Loucy (cell line): ENCODE measurements around the gene TEX54.
"Not testable (repeated sequence)": the region's sequence is repeated elsewhere in the genome, so short reads cannot be mapped to it uniquely, and the experiment has no call there.

Experiments
- H2AFZ ChIP-seq: fragments of 200-600 bp; sonication (generic); 2 replicates; pipeline ENCODE4 v1.6.0; 2016; ENCODE audit warnings: antibody characterized with exemption, mild to moderate bottlenecking, low read length, moderate library complexity
- H3F3A ChIP-seq: fragments of 200-600 bp; 2 replicates; pipeline ENCODE4 v1.6.0; 2016; ENCODE audit warnings: antibody characterized with exemption, low read depth, mild to moderate bottlenecking
- H3K27me3 ChIP-seq: fragments of 200-600 bp; sonication (generic); 2 replicates; pipeline ENCODE4 v1.6.1; 2014; ENCODE audit warnings: low read length, mild to moderate bottlenecking; ENCODE audit not compliant: insufficient read depth, poor library complexity, severe bottlenecking
- H3K36me3 ChIP-seq: fragments of 200-600 bp; sonication (generic); 2 replicates; pipeline ENCODE4 v1.6.1; 2016; ENCODE audit warnings: low read length; ENCODE audit not compliant: insufficient read depth
- H3K4me1 ChIP-seq: fragments of 200-600 bp; sonication (generic); 2 replicates; pipeline ENCODE4 v1.5.1; 2014; ENCODE audit warnings: low read length, mild to moderate bottlenecking; ENCODE audit not compliant: insufficient read depth, poor library complexity, severe bottlenecking
- H3K4me2 ChIP-seq: fragments of 200-600 bp; sonication (generic); 2 replicates; pipeline ENCODE4 v1.6.0; 2014; ENCODE audit warnings: antibody characterized with exemption, low read length, low read depth, mild to moderate bottlenecking; ENCODE audit not compliant: poor library complexity, severe bottlenecking
- H3K4me3 ChIP-seq: fragments of 200-600 bp; sonication (generic); 2 replicates; pipeline ENCODE4 v1.5.1; 2014; ENCODE audit warnings: low read length, mild to moderate bottlenecking, mixed read lengths; ENCODE audit not compliant: poor library complexity, severe bottlenecking
- H3K79me2 ChIP-seq: fragments of 200-600 bp; sonication (generic); 2 replicates; pipeline ENCODE4 v1.6.1; 2014; ENCODE audit warnings: low read length; ENCODE audit not compliant: insufficient read depth
- H3K9ac ChIP-seq: fragments of 200-600 bp; sonication (generic); 2 replicates; pipeline ENCODE4 v1.6.0; 2014; ENCODE audit warnings: mild to moderate bottlenecking, low read depth, low read length, moderate library complexity; ENCODE audit not compliant: poor library complexity, severe bottlenecking
- H3K9me2 ChIP-seq: fragments of 200-600 bp; sonication (generic); replicated peaks from 2 replicates; pipeline ENCODE4 v1.6.1; 2016; ENCODE audit warnings: low read depth, low read length, mixed read lengths
- H3K9me3 ChIP-seq: fragments of 200-600 bp; sonication (generic); 2 replicates; pipeline ENCODE4 v1.6.1; 2014; ENCODE audit warnings: mild to moderate bottlenecking, antibody characterized with exemption, low read length, low read depth; ENCODE audit not compliant: insufficient read depth
- H4K20me1 ChIP-seq: fragments of 200-600 bp; sonication (generic); 2 replicates; pipeline ENCODE4 v1.6.0; 2014; ENCODE audit warnings: antibody characterized with exemption, low read length, mild to moderate bottlenecking; ENCODE audit not compliant: insufficient read depth, poor library complexity, severe bottlenecking
- CTCF ChIP-seq: fragments of 200-600 bp; sonication (generic); conservative IDR thresholded peaks from 2 replicates; pipeline ENCODE4 v1.5.1; 2014; ENCODE audit warnings: mild to moderate bottlenecking, antibody characterized with exemption, low read length
- EZH2phosphoT487 ChIP-seq: fragments of 200-600 bp; IDR thresholded peaks from 2 replicates; pipeline ENCODE4 v1.6.1; 2018; ENCODE audit warnings: antibody characterized with exemption, mild to moderate bottlenecking, moderate library complexity, borderline replicate concordance

TEX54 gene

GRCh38 chr11:62860835-62861563 lies 28.4 kb upstream of the TEX54 start:
- H3K4me3 ChIP-seq = no peak overlapping the region
- H3K9ac ChIP-seq = peak overlapping the region; percentile 47
- no peaks in the 10 kb centered on the region for H3K9me2 ChIP-seq
- H3K9me3 ChIP-seq = no peaks in the 10 kb centered on the region
- no peaks in the 10 kb centered on the region for H3K27me3 ChIP-seq
- no peaks in the 10 kb centered on the region for H3K36me3 ChIP-seq
- no peak overlapping the region for H2AFZ ChIP-seq
- no peak overlapping the region for H3K4me2 ChIP-seq
- H4K20me1 ChIP-seq = no peaks in the 10 kb centered on the region
- TF ChIP-seq CTCF (no peak), EZH2phosphoT487 (no peak)
- peaks cover 44% of the 10 kb centered on the region for H3K79me2 ChIP-seq
- peaks cover 29% of the 10 kb centered on the region for H3K4me1 ChIP-seq
- H3F3A ChIP-seq = no peaks in the 10 kb centered on the region

- H3K4me3 ChIP-seq = not testable (repeated sequence)
Observed at GRCh38 chr11:62859281-62859703, 26.7 kb upstream of the TEX54 start.

GRCh38 chr11:62858201-62858600 lies 25.6 kb upstream of the TEX54 start:
- peaks cover 20% of the 10 kb centered on the region for H3K36me3 ChIP-seq
- H4K20me1 ChIP-seq = peaks cover 24% of the 10 kb centered on the region
- H3K79me2 ChIP-seq = peaks cover 64% of the 10 kb centered on the region
- peaks cover 11% of the 10 kb centered on the region for H3K27me3 ChIP-seq
- no peaks in the 10 kb centered on the region for H3K9me2 ChIP-seq
- peak overlapping the region; percentile 99 for H3K9ac ChIP-seq
- H3K4me2 ChIP-seq = peak overlapping the region; percentile 88
- peaks cover 43% of the 10 kb centered on the region for H3K4me1 ChIP-seq
- H3K9me3 ChIP-seq = no peaks in the 10 kb centered on the region
- peak overlapping the region; percentile 90 for H3K4me3 ChIP-seq
- no peak overlapping the region for H2AFZ ChIP-seq
- H3F3A ChIP-seq = peaks cover 2% of the 10 kb centered on the region; the same call in 1 of the 2 replicates
- no peak for TF ChIP-seq CTCF
- TF ChIP-seq EZH2phosphoT487 = no peak

More at GRCh38 chr11:62859281-62859703, 26.7 kb upstream of the TEX54 start:
- H2AFZ ChIP-seq, H3F3A ChIP-seq, H3K9me2 ChIP-seq, H3K4me2 ChIP-seq, H3K36me3 ChIP-seq, H3K9me3 ChIP-seq: not testable (repeated sequence)
- Histone ChIP-seq H3K4me1 (peaks cover 32% of the 10 kb centered on the region), H3K27me3 (peaks cover 11% of the 10 kb centered on the region), H3K79me2 (peaks cover 59% of the 10 kb centered on the region), H4K20me1 (peaks cover 13% of the 10 kb centered on the region), H3K9ac (peak overlapping the region; percentile 30)
